K562 treated with DMSO at 1 percent for 4 hours (cell line): Measurements from ENCODE around the gene DDX41. TPM values are rescaled to one million over a fixed set of nuclear protein-coding genes. Genes with fewer than 3 reads are reported as not detected.

Experiments used
- total RNA-seq: library from RNA; unstranded; fragments of 300-600 nt; gene quantifications from 2 replicates; pipeline ENCODE4 v1.2.3, GENCODE V29; 2022; ENCODE audit not compliant: insufficient read depth

The DDX41 gene
- total RNA-seq: 102 and 110 TPM in 2 replicates

GRCh38 chr5:177516601-177517568 is at the start of gene DDX41:
Gene DDX41 (minus strand): TSS chr5:177516961. CDS start chr5:177516945, 16 bp downstream.

GRCh38 chr5:177554474-177555111 is 37.8 kb upstream of the DDX41 start, which contains the start of gene FAM193B:
Gene FAM193B (minus strand): TSS chr5:177554563. CDS start chr5:177554458, 105 bp downstream.

DNA sequence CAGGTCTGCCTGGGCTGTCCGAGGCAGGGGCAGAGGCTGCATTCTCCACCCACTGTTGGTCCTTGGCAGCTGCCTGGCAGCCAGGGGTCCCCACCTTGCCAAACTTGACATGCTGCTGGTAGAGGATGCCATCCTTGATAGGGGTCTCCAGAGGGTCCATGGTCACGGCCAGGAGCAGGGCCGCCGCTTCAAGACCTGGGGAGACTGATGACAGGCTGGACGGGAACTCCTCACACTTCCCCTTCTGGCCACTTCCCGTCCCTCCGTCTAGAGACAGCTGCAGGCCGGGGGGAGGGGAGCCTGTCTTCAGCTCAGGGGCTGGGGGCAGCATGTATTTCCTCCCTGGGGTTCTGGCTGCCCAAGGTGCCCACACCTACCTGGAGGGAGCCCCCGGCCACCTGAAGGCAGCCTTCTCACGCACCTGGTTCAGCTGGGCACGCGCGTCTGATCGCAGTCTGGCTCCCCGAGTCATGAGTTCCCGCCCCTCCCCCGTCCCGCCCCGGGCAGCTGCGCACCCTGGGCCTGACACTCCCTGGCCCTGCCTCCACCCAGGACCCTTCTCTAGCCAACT is 7.3 kb downstream of the DDX41 start, which contains the start of gene DOK3:
DOK3 (minus strand) TSS at position 446 of the 571 bp plus-strand sequence; CDS start at position 160, 286 bp downstream.

GRCh38 chr5:177497292-177498012 is 19.3 kb downstream of the DDX41 start, which contains the start of gene PDLIM7:
Gene PDLIM7 (minus strand): TSS chr5:177497604. CDS start chr5:177496512, 1,092 bp downstream.

GRCh38 chr5:177473443-177474001 is 43.2 kb downstream of the DDX41 start, which contains the start of gene DBN1:
Gene DBN1 (minus strand): TSS chr5:177473634. CDS start chr5:177473521, 113 bp downstream.

Other genes starting within 250 kb of the DDX41 start
- gene RAB24, start 213.2 kb downstream of the DDX41 start, total RNA-seq: 62.2 and 65.3 TPM in 2 replicates
- gene PRELID1, start 213.2 kb downstream of the DDX41 start, total RNA-seq: 227 and 280 TPM in 2 replicates
- gene MXD3, start 205.1 kb downstream of the DDX41 start, total RNA-seq: 21.6 and 36.2 TPM in 2 replicates
- 298 and 335 TPM in 2 replicates for gene LMAN2, start 165.3 kb downstream of the DDX41 start, total RNA-seq
- 55.1 and 60.6 TPM in 2 replicates for gene RGS14, start 159.0 kb downstream of the DDX41 start, total RNA-seq
- not detected in 2 replicates for gene SLC34A1, start 132.5 kb downstream of the DDX41 start, total RNA-seq
- gene PFN3, start 116.3 kb downstream of the DDX41 start, total RNA-seq: not detected in 2 replicates
- gene F12, start 107.4 kb downstream of the DDX41 start, total RNA-seq: 12.2 and 12.7 TPM in 2 replicates
- 65.2 and 66.7 TPM in 2 replicates for gene GRK6, start 90.3 kb downstream of the DDX41 start, total RNA-seq
- gene PRR7, start 70.1 kb downstream of the DDX41 start, total RNA-seq: 8.7 and 12.3 TPM in 2 replicates
- gene DBN1, start 43.3 kb downstream of the DDX41 start, total RNA-seq: 42.5 and 57.4 TPM in 2 replicates
- gene PDLIM7, start 19.4 kb downstream of the DDX41 start, total RNA-seq: 109 and 111 TPM in 2 replicates
- gene DOK3, start 7.1 kb downstream of the DDX41 start, total RNA-seq: 17.6 and 19.9 TPM in 2 replicates
- 20.5 and 32.3 TPM in 2 replicates for gene FAM193B, start 37.6 kb upstream of the DDX41 start, total RNA-seq
- 353 and 384 TPM in 2 replicates for gene TMED9, start 75.2 kb upstream of the DDX41 start, total RNA-seq
- 15.8 and 16.2 TPM in 2 replicates for gene B4GALT7, start 83.2 kb upstream of the DDX41 start, total RNA-seq